Liver (tissue), 3 donors: ENCODE results near the gene MEAK7.

Experiments
- HNF4G ChIP-seq: IDR thresholded peaks from 2 replicates; pipeline ENCODE4 v1.6.1; 2016; ENCODE audit warnings: antibody characterized with exemption
- RAD21 ChIP-seq, 2 donors: IDR thresholded peaks; 2 replicates each; pipeline ENCODE4 v1.6.1; 2016; ENCODE audit warnings: antibody characterized with exemption in 2 of 2, mild to moderate bottlenecking in 2 of 2
- TF ChIP-seq, protein P1 (sequence below): IDR thresholded peaks from 2 replicates; pipeline ENCODE4 v1.6.1; 2016; ENCODE audit warnings: antibody characterized with exemption
- TF ChIP-seq, protein P2 (sequence below): fragments of 150-350 bp; IDR thresholded peaks from 2 replicates; pipeline ENCODE4 v1.5.1; 2017; ENCODE audit warnings: improper control_type of control experiment, low read depth, low read length; ENCODE audit not compliant: missing input control
- TF ChIP-seq, protein P3 (sequence below): IDR thresholded peaks from 2 replicates; pipeline ENCODE4 v1.6.1; 2016; ENCODE audit warnings: antibody characterized with exemption
- donor health status: healthy.
- donor health status: healthy.

DNA sequence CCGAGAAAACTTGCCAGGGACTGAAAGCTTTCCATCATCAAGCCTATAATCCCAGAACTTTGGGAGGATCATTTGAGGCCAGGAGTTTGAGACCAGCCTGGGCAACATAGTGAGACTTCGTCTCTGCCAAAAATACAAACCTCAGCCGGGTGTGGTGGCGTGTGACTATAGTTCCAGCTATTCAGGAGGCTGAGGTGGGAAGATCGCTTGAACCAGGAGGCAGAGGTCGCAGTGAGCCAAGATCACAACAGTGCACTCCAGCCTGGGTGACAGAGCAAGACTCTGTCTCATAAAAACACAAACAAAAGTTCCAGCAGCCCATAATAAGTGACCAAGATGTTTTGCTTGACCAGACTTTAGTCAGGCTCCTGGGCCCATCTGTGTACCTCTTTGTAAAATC lies 1.9 kb downstream of the MEAK7 start:
- TF ChIP-seq, protein P1, sequence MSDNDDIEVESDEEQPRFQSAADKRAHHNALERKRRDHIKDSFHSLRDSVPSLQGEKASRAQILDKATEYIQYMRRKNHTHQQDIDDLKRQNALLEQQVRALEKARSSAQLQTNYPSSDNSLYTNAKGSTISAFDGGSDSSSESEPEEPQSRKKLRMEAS = no peak
- TF ChIP-seq, protein P2, sequence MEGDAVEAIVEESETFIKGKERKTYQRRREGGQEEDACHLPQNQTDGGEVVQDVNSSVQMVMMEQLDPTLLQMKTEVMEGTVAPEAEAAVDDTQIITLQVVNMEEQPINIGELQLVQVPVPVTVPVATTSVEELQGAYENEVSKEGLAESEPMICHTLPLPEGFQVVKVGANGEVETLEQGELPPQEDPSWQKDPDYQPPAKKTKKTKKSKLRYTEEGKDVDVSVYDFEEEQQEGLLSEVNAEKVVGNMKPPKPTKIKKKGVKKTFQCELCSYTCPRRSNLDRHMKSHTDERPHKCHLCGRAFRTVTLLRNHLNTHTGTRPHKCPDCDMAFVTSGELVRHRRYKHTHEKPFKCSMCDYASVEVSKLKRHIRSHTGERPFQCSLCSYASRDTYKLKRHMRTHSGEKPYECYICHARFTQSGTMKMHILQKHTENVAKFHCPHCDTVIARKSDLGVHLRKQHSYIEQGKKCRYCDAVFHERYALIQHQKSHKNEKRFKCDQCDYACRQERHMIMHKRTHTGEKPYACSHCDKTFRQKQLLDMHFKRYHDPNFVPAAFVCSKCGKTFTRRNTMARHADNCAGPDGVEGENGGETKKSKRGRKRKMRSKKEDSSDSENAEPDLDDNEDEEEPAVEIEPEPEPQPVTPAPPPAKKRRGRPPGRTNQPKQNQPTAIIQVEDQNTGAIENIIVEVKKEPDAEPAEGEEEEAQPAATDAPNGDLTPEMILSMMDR = no peak
- TF ChIP-seq RAD21 (IDR thresholded peaks at IDR 0.05) = no peak
- TF ChIP-seq, protein P3, sequence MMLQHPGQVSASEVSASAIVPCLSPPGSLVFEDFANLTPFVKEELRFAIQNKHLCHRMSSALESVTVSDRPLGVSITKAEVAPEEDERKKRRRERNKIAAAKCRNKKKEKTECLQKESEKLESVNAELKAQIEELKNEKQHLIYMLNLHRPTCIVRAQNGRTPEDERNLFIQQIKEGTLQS = no peak
- no peak for TF ChIP-seq HNF4G
